HG03520 (cell line): Measurements from ENCODE around the gene SHF.
"Not testable (repeated sequence)": the region's sequence is repeated elsewhere in the genome, so short reads cannot be mapped to it uniquely, and the experiment has no call there.

Source experiments
- ATAC-seq: cut with Tn5 transposase; IDR thresholded peaks from one replicate; pipeline ENCODE4 v1.9.1; 2021; ENCODE audit warnings: mild to moderate bottlenecking, moderate library complexity; ENCODE audit not compliant: unreplicated experiment

The SHF gene

GRCh38 chr15:45148076-45149059 lies 39.4 kb downstream of the SHF start:
- no peak for ATAC-seq

DNA sequence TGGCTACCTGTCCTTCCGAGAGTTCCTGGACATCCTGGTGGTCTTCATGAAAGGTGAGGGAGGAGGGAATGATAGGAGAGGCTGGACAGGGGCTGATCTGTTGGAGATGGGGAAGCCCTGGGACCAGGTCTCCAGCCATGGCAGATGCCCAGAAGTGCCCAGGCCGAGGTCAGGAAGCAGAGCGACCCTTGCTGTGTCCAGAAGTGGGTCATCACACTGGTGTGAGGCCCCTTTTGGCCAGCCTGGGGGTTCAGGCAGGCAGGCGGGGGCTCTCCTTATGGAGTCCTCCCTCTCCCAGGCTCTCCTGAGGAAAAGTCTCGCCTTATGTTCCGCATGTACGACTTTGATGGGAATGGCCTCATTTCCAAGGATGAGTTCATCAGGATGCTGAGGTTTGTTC lies 40.2 kb downstream of the SHF start:
- no peak for ATAC-seq

DNA sequence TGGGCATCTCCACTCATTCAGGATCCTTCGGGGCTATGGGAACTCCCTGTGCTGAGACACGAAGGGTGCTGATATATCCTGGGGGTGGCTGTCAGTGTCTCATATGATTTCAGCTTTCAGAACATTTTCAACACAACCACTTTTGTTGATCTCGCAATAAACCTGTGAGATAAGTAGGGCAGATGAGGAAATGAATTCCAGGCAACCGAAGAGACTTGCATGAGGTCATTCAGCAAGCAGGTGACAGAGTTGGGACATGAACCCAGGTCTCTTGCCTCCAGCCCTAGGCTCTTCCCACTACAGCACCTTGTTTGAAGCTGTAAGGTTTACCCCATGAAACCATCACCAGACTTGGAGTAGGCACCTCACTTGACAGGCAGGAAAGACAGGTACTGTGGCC lies 41.4 kb downstream of the SHF start:
- ATAC-seq = no peak

DNA sequence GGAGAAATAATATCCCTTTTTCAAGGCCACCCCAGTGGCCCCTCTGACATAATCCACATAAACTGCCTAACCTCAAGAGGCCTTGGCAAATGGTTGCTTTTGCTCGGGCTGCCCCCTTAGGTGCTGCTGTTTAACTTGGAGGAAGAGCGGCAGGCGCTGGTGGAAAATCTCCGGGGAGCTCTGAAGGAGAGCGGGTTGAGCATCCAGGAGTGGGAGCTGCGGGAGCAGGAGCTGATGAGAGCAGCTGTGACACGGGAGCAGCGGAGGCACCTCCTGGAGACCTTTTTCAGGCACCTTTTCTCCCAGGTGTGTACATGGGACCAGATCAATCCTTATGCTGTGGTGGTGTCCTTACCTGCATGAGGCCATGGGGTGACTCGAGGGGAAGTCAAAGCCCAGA lies 43.0 kb downstream of the SHF start:
- no peak for ATAC-seq

DNA sequence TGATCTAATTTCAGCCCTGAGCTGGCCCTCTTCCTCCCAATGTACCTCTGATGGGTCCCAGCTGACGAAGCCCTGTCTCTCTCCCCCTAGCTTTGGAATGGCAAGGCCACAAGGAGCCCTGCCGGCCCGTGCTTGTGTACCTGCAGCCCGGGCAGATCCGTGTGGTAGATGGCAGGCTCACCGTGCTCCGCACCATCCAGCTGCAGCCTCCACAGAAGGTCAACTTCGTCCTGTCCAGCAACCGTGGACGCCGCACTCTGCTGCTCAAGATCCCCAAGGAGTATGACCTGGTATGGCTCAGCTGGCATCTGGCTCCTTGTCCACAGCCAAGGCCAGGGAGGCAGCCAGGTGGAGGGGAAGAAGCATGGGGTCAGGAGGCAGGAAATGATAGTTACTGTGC lies 43.8 kb downstream of the SHF start:
- no peak for ATAC-seq

GRCh38 chr15:45143056-45143455 lies 44.7 kb downstream of the SHF start:
- no peak for ATAC-seq

DNA sequence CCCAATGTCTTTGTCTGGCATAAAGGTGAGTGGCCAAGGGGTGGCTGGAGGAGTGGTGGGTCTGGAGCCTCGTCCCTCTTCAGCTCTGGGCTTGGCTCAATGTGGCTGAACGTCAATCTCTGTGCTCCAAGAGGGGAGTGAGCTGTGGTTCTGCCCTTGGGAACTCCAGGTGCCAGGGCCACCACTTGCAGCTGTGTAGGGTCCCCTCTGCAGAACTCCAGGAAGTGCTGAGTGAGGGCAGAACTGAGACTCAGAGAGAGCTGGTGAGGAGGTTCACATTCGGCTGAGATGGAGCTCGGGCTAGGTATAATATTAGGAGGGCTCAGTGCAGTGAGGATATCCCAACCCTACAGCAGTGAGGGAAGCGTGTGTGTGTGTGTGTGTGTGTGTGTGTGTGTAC lies 46.4 kb downstream of the SHF start:
- ATAC-seq = no peak

GRCh38 chr15:45140557-45141250 lies 47.1 kb downstream of the SHF start:
- ATAC-seq = no peak

DNA sequence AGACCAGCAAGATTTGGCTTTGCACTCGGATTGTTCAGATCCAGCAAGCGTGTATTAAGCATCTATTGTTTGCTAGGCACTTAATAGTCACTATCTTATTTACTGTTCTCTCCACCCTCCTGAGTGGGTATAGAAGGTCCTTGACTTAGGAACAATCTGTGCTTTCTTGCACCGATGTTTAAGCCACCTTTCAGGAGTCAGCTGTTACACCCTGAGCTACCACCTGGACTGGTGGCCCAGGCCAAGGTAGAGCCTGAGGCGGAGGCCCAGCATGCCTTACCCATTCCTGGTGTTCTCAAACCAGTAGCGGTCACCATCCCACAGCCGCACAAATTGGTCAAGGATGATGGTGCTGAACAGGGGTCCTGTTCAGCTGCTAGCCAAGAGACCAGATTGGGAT lies 48.0 kb downstream of the SHF start:
- ATAC-seq = no peak

- no peak for ATAC-seq
Measured at GRCh38 chr15:45138814-45139765, 48.7 kb downstream of the SHF start.

DNA sequence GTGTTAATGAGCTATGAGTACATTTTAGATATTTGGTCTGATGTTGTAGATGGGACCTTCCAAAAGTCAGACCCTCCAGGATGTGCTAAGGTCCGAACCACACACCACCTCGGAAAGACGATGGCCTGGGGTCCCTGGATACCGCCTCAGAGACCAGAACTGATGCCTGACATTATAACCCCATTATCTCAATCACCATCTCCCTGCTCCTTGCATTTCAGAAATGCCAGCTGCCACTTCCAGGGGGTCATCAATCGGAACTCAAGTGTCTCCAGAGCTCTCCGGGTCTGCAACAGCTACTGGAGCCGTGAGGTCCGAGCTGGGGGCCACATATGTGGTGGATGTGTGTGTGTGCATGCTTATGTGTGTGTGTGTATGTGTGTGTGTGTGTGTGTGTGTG lies 50.1 kb downstream of the SHF start:
- ATAC-seq = no peak

DNA sequence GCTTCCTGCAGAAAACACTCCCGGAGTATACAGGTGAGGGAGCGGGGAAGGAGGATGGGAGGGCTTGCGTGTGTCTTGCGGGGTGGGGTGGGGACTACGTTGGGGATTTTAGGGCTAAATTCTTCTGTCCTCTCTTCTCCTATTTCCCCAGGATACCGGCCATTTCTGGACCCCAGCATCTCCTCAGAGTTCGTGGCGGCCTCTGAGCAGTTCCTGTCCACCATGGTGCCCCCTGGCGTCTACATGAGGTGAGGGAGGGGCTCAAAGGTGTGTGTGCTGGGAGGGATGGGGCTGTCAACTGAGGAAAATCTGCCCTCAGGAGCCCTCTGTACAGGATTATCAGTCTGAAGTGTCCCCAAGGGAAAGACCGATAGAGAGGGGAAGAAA lies 51.4 kb downstream of the SHF start:
- no peak for ATAC-seq

- ATAC-seq = not testable (repeated sequence)
Measured at GRCh38 chr15:45135705-45136377, 51.9 kb downstream of the SHF start.

- no peak for ATAC-seq
Measured at GRCh38 chr15:45134682-45135604, 52.8 kb downstream of the SHF start.

DNA sequence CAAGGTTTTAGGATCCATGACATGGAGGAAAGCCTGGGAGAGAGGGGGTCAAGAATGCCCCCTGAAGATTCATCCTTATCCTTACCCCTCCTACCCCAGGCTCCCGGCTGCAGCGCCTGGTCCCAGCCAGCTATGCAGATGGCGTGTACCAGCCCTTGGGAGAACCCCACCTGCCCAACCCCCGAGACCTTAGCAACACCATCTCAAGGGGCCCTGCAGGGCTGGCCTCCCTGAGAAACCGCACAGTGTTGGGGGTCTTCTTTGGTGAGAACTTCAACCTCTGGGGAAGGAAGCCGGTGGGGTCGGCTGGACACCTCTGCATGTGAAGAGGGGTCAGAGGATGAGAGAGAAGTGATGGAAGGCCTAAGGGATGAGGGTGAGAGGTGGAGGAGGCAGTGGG lies 53.7 kb downstream of the SHF start:
- ATAC-seq = no peak

GRCh38 chr15:45133561-45133920 lies 54.2 kb downstream of the SHF start:
- no peak for ATAC-seq

GRCh38 chr15:45132844-45133560 lies 54.8 kb downstream of the SHF start:
- no peak for ATAC-seq

- ATAC-seq = no peak
Measured at GRCh38 chr15:45131510-45131909, 56.3 kb downstream of the SHF start.
